GM18909 (cell line): ENCODE data around the gene UBE3B.

Source experiments
- ATAC-seq: cut with Tn5 transposase; IDR thresholded peaks from one replicate; pipeline ENCODE4 v1.9.1; 2021; ENCODE audit warnings: mild to moderate bottlenecking; ENCODE audit not compliant: unreplicated experiment, poor library complexity

UBE3B gene

DNA sequence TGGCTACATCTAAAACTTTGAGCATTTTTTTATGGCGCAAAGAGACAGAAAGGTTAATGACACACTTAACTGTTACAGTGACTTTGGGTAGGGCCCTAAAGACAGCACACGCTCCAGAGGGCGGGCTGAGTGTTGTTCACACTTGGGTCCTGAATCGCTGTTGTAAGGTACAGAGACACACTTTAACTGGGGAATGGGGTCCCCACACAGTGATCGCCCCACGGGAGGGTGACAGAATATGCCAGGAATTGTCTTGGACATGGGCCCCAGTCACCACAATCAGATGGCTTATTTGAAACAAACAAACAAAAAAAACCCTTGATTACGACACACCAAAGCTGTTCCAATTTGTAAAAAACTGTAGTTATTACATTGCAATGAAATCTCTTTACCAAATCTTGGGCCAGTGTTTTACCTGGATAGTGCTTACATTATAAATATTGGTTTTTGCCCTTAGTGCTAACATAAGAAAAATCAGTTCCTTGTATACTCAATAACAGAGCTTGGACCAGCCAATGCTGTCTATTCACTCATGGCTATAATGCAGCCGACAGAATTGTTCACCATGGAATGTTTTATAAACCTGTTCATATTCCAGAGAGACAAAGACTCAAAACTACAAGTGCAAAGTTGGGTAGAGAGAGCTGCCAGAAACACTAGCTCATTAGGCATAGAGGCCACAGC, 28.6 kb upstream of the UBE3B start:
- ATAC-seq = no peak

GRCh38 chr12:109449845-109450532, 27.4 kb upstream of the UBE3B start:
- no peak for ATAC-seq

DNA sequence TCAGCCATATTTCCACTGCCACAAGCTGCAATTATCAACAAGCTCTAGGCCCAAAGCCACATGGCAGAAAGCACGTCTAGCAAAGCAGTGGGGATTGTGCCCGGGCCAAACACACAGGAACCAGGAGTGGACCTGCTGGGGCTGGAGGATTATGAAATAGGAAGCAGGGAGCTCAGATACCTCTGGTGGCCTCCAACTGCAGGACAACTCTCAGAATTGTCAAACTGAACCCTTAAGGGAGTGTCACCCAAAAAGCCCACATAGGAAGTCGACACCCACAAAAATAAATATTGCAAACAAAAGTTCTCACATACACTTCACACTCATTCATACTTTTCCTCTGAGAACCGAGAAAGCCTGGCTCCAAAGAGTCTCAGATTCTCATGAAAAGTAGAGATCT, 26.5 kb upstream of the UBE3B start:
- no peak for ATAC-seq

DNA sequence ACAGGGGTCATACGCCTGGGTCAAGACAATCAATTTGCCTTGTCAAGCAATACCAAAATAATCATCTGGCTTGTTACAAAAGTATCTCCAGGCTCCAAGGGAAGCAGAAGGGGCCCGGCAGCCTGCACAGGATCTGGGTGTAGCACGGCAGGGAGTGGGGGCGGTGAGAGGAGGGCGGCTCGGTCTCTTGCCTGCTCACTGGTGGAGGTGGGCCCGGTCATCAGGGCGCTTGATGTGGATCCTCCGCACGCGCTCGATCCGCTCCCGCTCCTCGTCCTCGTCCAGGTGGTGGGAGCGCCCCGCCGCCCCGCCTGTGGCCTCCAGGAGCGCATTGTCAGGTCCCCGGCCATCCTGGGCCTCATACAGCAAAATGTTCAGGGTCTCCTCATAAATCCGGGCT, 26.0 kb upstream of the UBE3B start:
- ATAC-seq = no peak

DNA sequence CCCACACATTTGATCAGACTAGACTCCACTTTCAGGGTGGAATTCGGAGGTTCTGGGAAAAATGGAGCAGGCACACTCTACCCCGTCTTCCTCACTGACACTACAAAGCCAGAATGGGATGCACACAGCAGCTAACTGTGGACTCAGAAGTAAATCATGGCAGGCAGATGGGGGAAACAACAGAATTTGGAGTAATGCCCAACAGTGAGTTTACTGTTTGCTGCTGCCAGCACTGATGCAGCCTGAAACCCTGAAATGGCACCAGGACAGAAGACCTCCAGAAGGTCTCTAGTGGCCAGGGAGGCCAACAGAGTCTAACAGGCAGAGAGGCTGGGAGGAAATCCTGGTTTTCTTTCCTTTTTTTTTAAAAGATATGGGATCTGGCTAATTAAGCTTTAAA, 24.9 kb upstream of the UBE3B start:
- ATAC-seq = no peak

- ATAC-seq = no peak
These were observed 21.7 kb upstream of the UBE3B start for GRCh38 chr12:109455706-109456105.

DNA sequence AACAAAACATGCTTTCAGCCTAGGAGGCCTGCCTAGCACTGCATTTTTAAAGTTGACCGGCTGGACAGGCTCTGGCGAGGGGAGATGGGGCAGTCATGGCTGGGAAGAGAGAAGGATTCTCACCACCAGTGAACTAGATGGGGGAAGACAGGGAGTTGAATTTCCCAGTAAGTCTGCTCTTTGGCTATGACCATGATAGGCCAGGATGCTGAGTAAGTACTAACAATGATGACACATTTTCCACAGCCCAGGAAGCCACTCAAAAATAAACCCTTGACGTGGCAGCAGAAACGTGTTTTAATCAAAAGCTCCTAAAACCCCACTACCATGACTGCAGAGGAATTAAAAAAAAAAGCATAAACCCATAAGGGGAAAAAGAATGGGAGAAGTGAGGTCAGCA, 19.3 kb upstream of the UBE3B start:
- no peak for ATAC-seq

DNA sequence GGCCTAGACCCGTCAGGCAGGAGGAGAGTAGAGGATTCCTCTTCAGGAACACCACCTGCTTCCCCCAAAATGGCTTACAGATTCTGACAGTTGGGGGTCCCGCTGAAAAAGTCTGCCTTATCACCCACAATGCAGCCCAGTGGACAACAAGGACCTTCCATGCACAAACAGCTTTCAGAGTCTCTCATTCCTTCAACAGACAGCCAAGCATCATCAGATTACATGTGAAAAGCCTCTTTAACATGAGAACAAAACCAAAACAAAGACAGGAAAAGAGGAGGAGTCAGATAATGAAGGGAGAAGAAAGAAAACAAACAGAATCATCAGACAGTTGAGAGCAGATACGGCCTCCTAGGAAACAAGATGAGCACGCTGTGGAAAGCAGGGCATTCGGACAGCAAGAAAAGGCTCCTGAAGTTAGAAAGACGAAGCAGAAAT, 18.6 kb upstream of the UBE3B start:
- no peak for ATAC-seq

DNA sequence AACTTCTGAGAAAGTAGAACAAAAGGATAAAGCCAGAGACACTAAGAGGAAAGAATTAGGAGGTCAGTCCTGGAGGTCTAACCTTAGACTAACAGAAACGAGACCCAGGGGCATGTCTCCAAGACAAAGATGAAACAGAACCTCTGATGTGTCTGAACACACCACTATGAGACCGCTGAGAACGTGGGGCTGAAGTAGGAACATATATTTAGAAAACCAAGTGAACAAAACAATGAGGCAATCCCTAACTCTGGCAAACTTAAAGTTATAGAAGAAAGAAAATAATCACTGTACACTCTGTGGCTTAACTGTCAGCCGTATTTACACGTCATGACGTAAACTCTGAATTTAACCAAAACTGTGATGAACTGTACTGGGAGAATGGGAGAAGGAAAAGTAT, 18.2 kb upstream of the UBE3B start:
- no peak for ATAC-seq

GRCh38 chr12:109460538-109460937, 16.9 kb upstream of the UBE3B start:
- ATAC-seq = no peak

GRCh38 chr12:109461049-109461845, 16.2 kb upstream of the UBE3B start:
- no peak for ATAC-seq

- no peak for ATAC-seq
These were observed 15.3 kb upstream of the UBE3B start for GRCh38 chr12:109461846-109462756.

DNA sequence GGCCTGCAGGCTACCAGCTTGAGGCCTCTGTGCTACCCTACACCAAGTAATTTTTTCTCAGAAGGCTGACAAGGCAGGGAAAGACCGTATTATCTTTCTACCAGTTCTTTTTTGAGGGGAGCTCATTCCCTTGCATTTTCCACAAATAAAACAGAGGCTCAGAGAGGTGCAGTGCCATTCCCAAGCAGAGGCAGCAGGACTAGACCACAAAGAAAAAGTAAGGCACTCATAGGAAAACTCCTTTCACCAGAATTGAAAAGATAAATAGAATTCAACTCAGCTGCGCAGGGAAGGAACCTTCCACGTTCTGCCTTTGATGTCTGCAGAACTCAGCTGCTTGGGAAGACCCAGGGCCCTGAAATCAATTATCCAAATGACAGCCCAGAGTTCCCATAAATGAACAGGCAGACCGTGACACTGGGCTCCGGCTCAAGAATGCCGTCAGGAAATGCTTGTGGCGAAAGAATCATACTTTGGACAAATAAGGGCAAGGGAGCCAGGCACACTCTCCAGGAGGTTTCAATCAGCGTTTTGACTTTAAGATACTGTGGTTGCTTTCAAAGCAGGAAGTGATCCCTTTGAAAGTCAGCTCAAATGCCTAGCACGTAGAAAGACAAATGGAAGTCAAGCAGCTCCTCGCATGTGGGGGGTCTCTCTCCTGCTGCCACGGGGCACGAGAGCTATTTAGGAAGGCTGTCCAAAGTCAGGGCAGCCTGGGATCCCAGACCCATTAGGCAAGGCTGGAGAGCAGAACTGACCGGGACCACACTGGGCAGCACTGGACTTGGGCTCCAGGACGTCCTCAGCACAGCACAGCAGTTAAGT, 14.4 kb upstream of the UBE3B start:
- ATAC-seq = no peak

DNA sequence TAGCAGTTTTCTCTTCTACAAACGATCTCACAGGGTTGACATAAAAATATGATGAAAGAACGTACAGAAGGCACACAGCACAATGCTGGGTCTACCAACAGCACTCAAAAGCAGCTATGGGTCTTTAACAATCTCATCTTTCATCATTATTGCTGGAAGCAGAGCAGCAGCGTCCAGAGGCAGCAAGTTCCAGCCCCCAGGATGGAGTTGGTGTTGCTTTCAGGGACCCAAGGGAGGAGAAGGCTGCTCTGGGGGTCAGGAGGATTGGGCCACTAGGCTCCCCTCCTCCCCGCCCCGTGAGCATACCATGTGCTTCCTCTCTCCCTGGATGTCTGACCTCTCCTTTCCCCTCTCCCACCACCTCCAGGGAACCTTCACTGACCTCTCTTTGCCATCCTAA, 13.7 kb upstream of the UBE3B start:
- no peak for ATAC-seq

DNA sequence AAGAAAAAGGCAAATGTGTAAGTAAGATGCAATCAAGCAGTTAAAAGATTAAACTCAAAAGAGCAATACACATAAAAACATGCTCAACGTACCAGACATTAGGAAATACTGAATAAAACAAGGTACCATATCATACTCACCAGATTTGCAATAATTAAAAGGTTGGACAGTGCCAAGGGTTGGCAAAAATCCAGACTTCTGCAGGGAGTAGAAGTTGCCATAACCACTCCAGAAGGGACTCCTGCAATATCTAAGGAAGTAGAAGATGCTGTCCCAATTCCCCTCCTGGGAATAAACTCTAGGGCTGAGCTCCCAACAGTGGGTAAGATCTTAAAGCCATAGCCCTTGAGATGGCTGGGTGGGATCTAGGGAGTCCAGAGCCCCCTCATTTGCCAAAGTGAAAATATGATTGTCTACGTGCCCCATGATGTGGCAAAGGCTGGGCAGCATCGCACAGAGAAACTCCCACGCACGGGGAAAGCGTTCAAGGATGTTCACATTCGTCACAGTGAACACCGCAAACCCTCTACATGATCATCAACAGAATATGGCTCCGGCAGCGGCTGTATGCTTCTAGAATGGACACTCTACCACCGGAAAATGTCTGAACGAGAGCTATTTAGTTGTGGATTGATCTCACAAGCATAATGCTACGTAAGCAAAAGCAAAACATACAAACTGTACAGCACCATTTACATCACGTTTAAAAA, 12.6 kb upstream of the UBE3B start:
- no peak for ATAC-seq

- no peak for ATAC-seq
These were observed 11.1 kb upstream of the UBE3B start for GRCh38 chr12:109466305-109466704.

DNA sequence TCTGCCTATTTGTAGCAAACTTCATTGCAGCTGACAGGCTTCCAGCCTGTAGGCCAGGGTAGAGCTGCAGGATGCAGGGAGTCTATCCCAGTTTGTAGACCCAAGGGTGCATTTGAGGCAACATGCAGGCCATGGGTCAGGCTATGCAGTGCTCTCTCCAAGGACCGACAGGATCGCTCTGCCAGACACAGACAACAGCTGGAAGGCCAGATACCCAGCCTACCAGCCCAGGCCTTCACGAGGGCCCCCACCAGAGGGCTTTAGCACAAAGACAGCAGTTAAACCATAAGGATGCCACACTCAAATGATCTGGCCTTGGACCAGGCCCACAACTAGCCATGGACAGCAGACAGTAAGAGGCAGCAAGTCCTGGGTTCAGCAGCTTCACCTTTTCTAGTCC, 10.6 kb upstream of the UBE3B start:
- ATAC-seq = no peak

GRCh38 chr12:109467978-109468676, 9.3 kb upstream of the UBE3B start:
- ATAC-seq = no peak
